OCI-LY1 (cell line): ENCODE measurements around the gene PLXNA2.

ENCODE experiments used
- H2AFZ ChIP-seq: fragments of 200-600 bp; sonication (generic), shearing (Covaris generic); 2 replicates; pipeline ENCODE4 v1.6.0; 2014; ENCODE audit warnings: antibody characterized with exemption, mild to moderate bottlenecking, low read length
- H3F3A ChIP-seq: fragments of 200-600 bp; sonication (generic), shearing (Covaris generic); 2 replicates; pipeline ENCODE4 v1.6.0; 2014; ENCODE audit warnings: mild to moderate bottlenecking, antibody characterized with exemption, low read length, moderate library complexity; ENCODE audit not compliant: insufficient read depth
- H3K27ac ChIP-seq: fragments of 200-600 bp; sonication (generic); 2 replicates; pipeline ENCODE4 v1.5.1; 2014; ENCODE audit warnings: low read length, mixed run types, mild to moderate bottlenecking, low read depth; ENCODE audit not compliant: poor library complexity, severe bottlenecking
- H3K27me3 ChIP-seq: fragments of 200-600 bp; sonication (generic); 2 replicates; pipeline ENCODE4 v1.6.0; 2014; ENCODE audit warnings: antibody characterized with exemption, mild to moderate bottlenecking, low read length, moderate library complexity; ENCODE audit not compliant: insufficient read depth
- H3K36me3 ChIP-seq: fragments of 200-600 bp; sonication (generic); 2 replicates; pipeline ENCODE4 v1.6.1; 2014; ENCODE audit warnings: mild to moderate bottlenecking, antibody characterized with exemption, low read length, moderate library complexity, mixed read lengths; ENCODE audit not compliant: insufficient read depth
- H3K4me1 ChIP-seq: fragments of 200-600 bp; sonication (generic); 2 replicates; pipeline ENCODE4 v1.5.1; 2014; ENCODE audit warnings: mild to moderate bottlenecking, low read length, moderate library complexity; ENCODE audit not compliant: insufficient read depth, severe bottlenecking
- H3K4me2 ChIP-seq: fragments of 200-600 bp; sonication (generic), shearing (Covaris generic); 2 replicates; pipeline ENCODE4 v1.6.1; 2014; ENCODE audit warnings: low read length
- H3K4me3 ChIP-seq: fragments of 200-600 bp; sonication (generic); 2 replicates; pipeline ENCODE4 v1.5.1; 2014; ENCODE audit warnings: low read length, low read depth, mild to moderate bottlenecking, mixed read lengths; ENCODE audit not compliant: poor library complexity, severe bottlenecking
- H3K79me2 ChIP-seq: fragments of 200-600 bp; shearing (Covaris generic); 2 replicates; pipeline ENCODE4 v1.6.1; 2016; ENCODE audit warnings: mixed run types, low read length, mixed read lengths; ENCODE audit not compliant: insufficient read depth
- H3K9ac ChIP-seq: fragments of 200-600 bp; sonication (generic), shearing (Covaris generic); 2 replicates; pipeline ENCODE4 v1.6.1; 2014; ENCODE audit warnings: mild to moderate bottlenecking, low read length, mixed read lengths
- H3K9me2 ChIP-seq: fragments of 200-600 bp; sonication (generic), shearing (Covaris generic); 2 replicates; pipeline ENCODE4 v1.6.1; 2014; ENCODE audit warnings: low read depth, mild to moderate bottlenecking, low read length, mixed read lengths
- H3K9me3 ChIP-seq: fragments of 200-600 bp; shearing (Covaris generic); 2 replicates; pipeline ENCODE4 v1.6.1; 2014; ENCODE audit warnings: low read length, mixed read lengths
- H4K20me1 ChIP-seq: fragments of 200-600 bp; sonication (generic), shearing (Covaris generic); 2 replicates; pipeline ENCODE4 v1.6.0; 2016; ENCODE audit warnings: mild to moderate bottlenecking, low read length; ENCODE audit not compliant: insufficient read depth
- CTCF ChIP-seq: fragments of 200-600 bp; sonication (generic), shearing (Covaris generic); IDR thresholded peaks from 2 replicates; pipeline ENCODE4 v1.5.1; 2017; ENCODE audit warnings: mild to moderate bottlenecking, antibody characterized with exemption, low read length, moderate library complexity, mixed read lengths
- EZH2 ChIP-seq: fragments of 200-600 bp; sonication (generic), shearing (Covaris generic); IDR thresholded peaks from 2 replicates; pipeline ENCODE4 v1.8.0; 2017; ENCODE audit warnings: borderline replicate concordance, mixed run types, mild to moderate bottlenecking, antibody characterized with exemption, low read length, moderate library complexity, mixed read lengths

Gene PLXNA2

GRCh38 chr1:208084220-208084619, 160.0 kb downstream of the PLXNA2 start:
- H3K9me2 ChIP-seq, result no peaks in the 10 kb centered on the region
- H3K36me3 ChIP-seq, result no peaks in the 10 kb centered on the region
- H3K4me1 ChIP-seq, result no peaks in the 10 kb centered on the region
- H3K27me3 ChIP-seq, result no peaks in the 10 kb centered on the region
- H3K4me2 ChIP-seq, result no peak overlapping the region
- no peaks in the 10 kb centered on the region for H3K9me3 ChIP-seq
- H2AFZ ChIP-seq, result no peak overlapping the region
- H3F3A ChIP-seq, result no peaks in the 10 kb centered on the region
- H3K27ac ChIP-seq, result no peak overlapping the region
- TF ChIP-seq CTCF, result no peak
- no peak for TF ChIP-seq EZH2
- H3K4me3 ChIP-seq, result no peak overlapping the region
- no peaks in the 10 kb centered on the region for H3K79me2 ChIP-seq
- H4K20me1 ChIP-seq, result no peaks in the 10 kb centered on the region
- no peak overlapping the region for H3K9ac ChIP-seq

GRCh38 chr1:208083715-208084085, 160.5 kb downstream of the PLXNA2 start:
- Histone ChIP-seq H3K4me1 (no peaks in the 10 kb centered on the region), H3K9me3 (no peaks in the 10 kb centered on the region), H3K79me2 (no peaks in the 10 kb centered on the region), H3K27me3 (no peaks in the 10 kb centered on the region), H3K27ac (no peak overlapping the region), H3K9ac (no peak overlapping the region), H3K36me3 (no peaks in the 10 kb centered on the region), H3K4me3 (no peak overlapping the region), H4K20me1 (no peaks in the 10 kb centered on the region), H3K4me2 (no peak overlapping the region), H2AFZ (no peak overlapping the region), H3K9me2 (no peaks in the 10 kb centered on the region), H3F3A (no peaks in the 10 kb centered on the region)
- TF ChIP-seq EZH2, result no peak

GRCh38 chr1:208083016-208083714, 161.0 kb downstream of the PLXNA2 start:
- Histone ChIP-seq H3K9me2 (no peaks in the 10 kb centered on the region), H3K4me1 (no peaks in the 10 kb centered on the region), H3K27ac (no peak overlapping the region), H3K4me3 (no peak overlapping the region), H3K36me3 (no peaks in the 10 kb centered on the region), H2AFZ (no peak overlapping the region), H3K27me3 (no peaks in the 10 kb centered on the region), H3F3A (no peaks in the 10 kb centered on the region), H3K9ac (no peak overlapping the region), H3K4me2 (no peak overlapping the region), H3K79me2 (no peaks in the 10 kb centered on the region), H4K20me1 (no peaks in the 10 kb centered on the region), H3K9me3 (no peaks in the 10 kb centered on the region)
- TF ChIP-seq CTCF (no peak), EZH2 (no peak)

GRCh38 chr1:208081972-208082371, 162.2 kb downstream of the PLXNA2 start:
- Histone ChIP-seq H3K9ac (no peak overlapping the region), H3K79me2 (no peaks in the 10 kb centered on the region), H3K4me2 (no peak overlapping the region), H3K4me3 (no peak overlapping the region), H4K20me1 (no peaks in the 10 kb centered on the region), H2AFZ (no peak overlapping the region), H3K9me2 (no peaks in the 10 kb centered on the region), H3K36me3 (no peaks in the 10 kb centered on the region), H3F3A (no peaks in the 10 kb centered on the region), H3K9me3 (no peaks in the 10 kb centered on the region), H3K4me1 (no peaks in the 10 kb centered on the region), H3K27ac (no peak overlapping the region), H3K27me3 (no peaks in the 10 kb centered on the region)
- TF ChIP-seq CTCF (no peak), EZH2 (no peak)
